ENCODE data around the gene SPG7. TPM values are rescaled to one million over a fixed set of nuclear protein-coding genes. Genes with fewer than 3 reads are reported as not detected.

The SPG7 gene
- total RNA-seq, 1 experiment from 2014 or later: 119 TPM

DNA sequence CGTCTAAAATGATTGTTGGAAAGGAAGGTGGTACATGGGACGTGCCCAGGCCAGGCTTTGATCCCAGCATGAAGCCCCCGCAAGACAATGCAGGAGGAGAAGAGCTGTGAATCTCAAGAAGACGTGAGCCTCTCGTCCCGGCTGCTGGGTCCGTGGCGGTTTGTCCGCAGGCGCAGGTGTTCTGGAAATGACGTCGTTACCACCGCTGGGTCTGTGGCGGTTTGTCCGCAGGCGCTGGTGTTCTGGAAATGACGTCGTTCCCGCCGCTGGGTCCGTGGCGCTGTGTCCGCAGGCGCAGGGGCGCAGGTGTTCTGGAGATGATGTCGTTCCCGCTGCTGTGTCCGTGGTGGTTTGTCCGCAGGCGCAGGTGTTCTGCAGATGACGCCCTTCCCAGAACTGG is 14.1 kb downstream of the SPG7 start:
- no peaks in the 10 kb centered on the region for H3K9me3 Mint-ChIP-seq
- H3K27ac Mint-ChIP-seq: no peak overlapping the region
- H3K4me3 Mint-ChIP-seq: no peak overlapping the region
- Histone ChIP-seq H3T11ph (ENCODE audit: low read length) (no peak overlapping the region), H3K27ac (ENCODE audit: insufficient read length, low read depth, low read length) (no peak overlapping the region), H3K23ac (ENCODE audit: insufficient read length, low read depth, low read length) (no peak overlapping the region), H3K4me1 (ENCODE audit: insufficient read depth, low read length) (no peaks in the 10 kb centered on the region), H4K20me1 (ENCODE audit: control insufficient read depth, insufficient read depth, insufficient read length) (peaks cover 2% of the 10 kb centered on the region), H3K9ac (ENCODE audit: extremely low read depth, insufficient read length, low read length) (no peak overlapping the region), H3K14ac (ENCODE audit: insufficient read depth, low read length) (no peak overlapping the region), H3K4ac (ENCODE audit: low read depth, low read length) (no peak overlapping the region), H2AK5ac (ENCODE audit: insufficient read length, low read length) (no peak overlapping the region), H2AFZ (ENCODE audit: low read length) (no peak overlapping the region), H3K79me1 (ENCODE audit: insufficient read depth, low read depth, low read length, poor library complexity, severe bottlenecking) (peaks cover 6% of the 10 kb centered on the region), H4K8ac (replicated peaks; ENCODE audit: insufficient read length, low read depth, low read length) (no peak overlapping the region), H3K4me2 (ENCODE audit: insufficient read depth, insufficient read length, low read length) (no peak overlapping the region), H3K18ac (ENCODE audit: insufficient read length, low read depth, low read length) (no peak overlapping the region), H3K9me3 (ENCODE audit: control insufficient read depth, low read depth, low read length) (no peaks in the 10 kb centered on the region), H3K27me3 (ENCODE audit: insufficient read depth, low read length) (no peaks in the 10 kb centered on the region; the same call in 1 of the 2 replicates), H2BK15ac (ENCODE audit: low read depth, low read length) (no peak overlapping the region), H2BK120ac (ENCODE audit: low read depth, low read length, poor library complexity, severe bottlenecking) (no peak overlapping the region), H3K23me2 (ENCODE audit: insufficient read length, low read depth, low read length, poor library complexity, severe bottlenecking) (no peaks in the 10 kb centered on the region), H4K5ac (ENCODE audit: insufficient read length, low read depth, low read length) (no peak overlapping the region), H3K56ac (ENCODE audit: insufficient read length, low read depth, low read length) (no peak overlapping the region), H2BK20ac (ENCODE audit: low read depth, low read length, poor library complexity, severe bottlenecking) (no peak overlapping the region), H3K79me2 (ENCODE audit: insufficient read depth, low read length) (peaks cover 7% of the 10 kb centered on the region; the same call in 1 of the 2 replicates), H4K91ac (ENCODE audit: insufficient read length, low read depth, low read length) (no peak overlapping the region), H2BK5ac (ENCODE audit: insufficient read length, low read length) (no peak overlapping the region), H2BK12ac (ENCODE audit: insufficient read length, low read depth, low read length) (no peak overlapping the region)
- peak; percentile 57 for DNase-seq
- no CpG with 5 or more reads among the region's 31 CpGs for WGBS (ENCODE audit: extremely low coverage, insufficient read length, low lambda C conversion rate)
- H3K4me1 Mint-ChIP-seq: peaks cover 6 to 7% of the 10 kb centered on the region in 2 experiments; a peak in 2 of 4 replicates
- H3K36me3 Mint-ChIP-seq (ENCODE audit: insufficient read depth in 1 of 3, low read depth in 3 of 3): peaks cover 52 to 94% (median 85%) of the 10 kb centered on the region in 3 experiments; a peak in 6 of 7 replicates
- TF ChIP-seq, protein P1, sequence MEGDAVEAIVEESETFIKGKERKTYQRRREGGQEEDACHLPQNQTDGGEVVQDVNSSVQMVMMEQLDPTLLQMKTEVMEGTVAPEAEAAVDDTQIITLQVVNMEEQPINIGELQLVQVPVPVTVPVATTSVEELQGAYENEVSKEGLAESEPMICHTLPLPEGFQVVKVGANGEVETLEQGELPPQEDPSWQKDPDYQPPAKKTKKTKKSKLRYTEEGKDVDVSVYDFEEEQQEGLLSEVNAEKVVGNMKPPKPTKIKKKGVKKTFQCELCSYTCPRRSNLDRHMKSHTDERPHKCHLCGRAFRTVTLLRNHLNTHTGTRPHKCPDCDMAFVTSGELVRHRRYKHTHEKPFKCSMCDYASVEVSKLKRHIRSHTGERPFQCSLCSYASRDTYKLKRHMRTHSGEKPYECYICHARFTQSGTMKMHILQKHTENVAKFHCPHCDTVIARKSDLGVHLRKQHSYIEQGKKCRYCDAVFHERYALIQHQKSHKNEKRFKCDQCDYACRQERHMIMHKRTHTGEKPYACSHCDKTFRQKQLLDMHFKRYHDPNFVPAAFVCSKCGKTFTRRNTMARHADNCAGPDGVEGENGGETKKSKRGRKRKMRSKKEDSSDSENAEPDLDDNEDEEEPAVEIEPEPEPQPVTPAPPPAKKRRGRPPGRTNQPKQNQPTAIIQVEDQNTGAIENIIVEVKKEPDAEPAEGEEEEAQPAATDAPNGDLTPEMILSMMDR (conservative IDR thresholded peaks at IDR 0.05): no peak
- no peaks in the 10 kb centered on the region for H3K27me3 Mint-ChIP-seq (ENCODE audit: low read depth)
